Heart right ventricle (tissue), 16 donors: ENCODE results near the gene NIN. TPM values are rescaled to one million over a fixed set of nuclear protein-coding genes. Genes with fewer than 3 reads are reported as not detected.

ENCODE experiments used
- ATAC-seq, 8 donors: fragments of 200-7000 bp; cut with Tn5 transposase; one replicate each; pipeline ENCODE4 v1.9.1; 2020; ENCODE audit warnings: mild to moderate bottlenecking in 8 of 8, moderate library complexity in 8 of 8, moderate number of reproducible peaks in 1 of 8
- DNase-seq, 2 donors: peaks; one replicate each; pipeline ENCODE4 v3.0.0-alpha.2; 2020
- H3K27ac ChIP-seq, 10 donors: fragments of 200-600 bp; sonication (generic) in 2 of 10; one replicate each; pipeline versions ENCODE4 v1.5.0 to v1.8.0; 2020 to 2022; ENCODE audit warnings: mild to moderate bottlenecking in 3 of 10
- H3K27me3 ChIP-seq, 7 donors: fragments of 200-600 bp; one replicate each; pipeline ENCODE4 v1.8.0; 2021 to 2022; ENCODE audit warnings: mild to moderate bottlenecking in 2 of 7
- H3K36me3 ChIP-seq, 9 donors: fragments of 200-600 bp; sonication (generic) in 1 of 9; one replicate each; pipeline versions ENCODE4 v1.5.0 to v1.8.0; 2020 to 2022; ENCODE audit warnings: mild to moderate bottlenecking in 2 of 9
- H3K4me1 ChIP-seq, 9 donors: fragments of 200-600 bp; sonication (generic) in 1 of 9; one replicate each; pipeline versions ENCODE4 v1.5.0 to v1.8.0; 2020 to 2022; ENCODE audit warnings: mild to moderate bottlenecking in 4 of 9
- H3K4me3 ChIP-seq, 10 donors: fragments of 200-600 bp; sonication (generic) in 2 of 10; one replicate each; pipeline versions ENCODE4 v1.5.0 to v1.8.0; 2020 to 2022; ENCODE audit warnings: mild to moderate bottlenecking in 7 of 10, moderate library complexity in 2 of 10
- H3K9me3 ChIP-seq, 11 donors: fragments of 200-600 bp in 10 of 11; sonication (generic) in 2 of 11; one replicate each; pipeline versions ENCODE4 v1.5.0 to v1.8.0; 2013 to 2022; ENCODE audit warnings: mild to moderate bottlenecking in 2 of 11, control low read depth in 1 of 11, moderate library complexity in 1 of 11
- CTCF ChIP-seq, 9 donors: fragments of 200-600 bp; sonication (generic) in 2 of 9; IDR thresholded peaks; one replicate each; pipeline versions ENCODE4 v1.5.0 to v1.8.0; 2021 to 2022; ENCODE audit warnings: antibody characterized with exemption in 9 of 9, mild to moderate bottlenecking in 5 of 9, moderate library complexity in 1 of 9
- WGBS, 2 donors: extraction: QIAGEN DNeasy Blood & Tissue Kit; methylation state at CpG; one replicate each; pipeline ENCODE4 v1.1.7; 2013; ENCODE audit warnings: inconsistent platforms in 1 of 2; 5-methylcytosine and 5-hydroxymethylcytosine counted together
- intact Hi-C, 10 donors: fragments of 100-400 bp; cut with DNase I; formaldehyde crosslinking; loops; one replicate each; pipeline versions ENCODE4 v1.11.1 to v1.14.2; 2022
- polyA plus RNA-seq, 2 donors: library from polyadenylated mRNA; stranded (reverse); fragments of 200-250 nt; gene quantifications; one replicate each; pipeline ENCODE4 v1.2.3, GENCODE V29; 2013
- total RNA-seq, 10 donors: library from RNA; stranded (reverse); fragmentation: NEBNext Ultra II Directional in 3 of 10; extraction: Animal tissue kit (Norgen Biotek cat#: 25700) in 3 of 10; gene quantifications; one replicate each; pipeline versions ENCODE4 v1.2.1 to v1.2.4, GENCODE V29; 2021 to 2023
- donor health status: Arrhythmogenic right ventricular cardiomyopathy.
- donor health status: ischemic (EF 13 %, LVEDD 7.1; RV severe dilation, severe dysfunction).
- donor health status: healthy with polysubstance abuse.
- donor health status: DM: no; HTN: yes; CAD: no.
- donor health status: DM: no; HTN: no; CAD: no.
- donor health status: ischemic (EF 25% LVEDD 6.9; RV normal size, moderate dysfunction).
- donor health status: ischemic (EF 25% LVEDD 5.7; RV mildly dilated, moderate dysfunction).
- donor health status: healthy.
- donor health status: DM: yes; HTN: yes; CAD: no.
- donor health status: Ischemic cardiomyopathy.
- donor health status: ischemic (EF 35%, LVEDD 5.7; RV mildly dilated, moderate dysfunction).
- donor health status: nonischemic (EF 11% LVEDD 7.7; RV severe dilation, severe dysfunction).
- donor health status: DM: yes; HTN: yes; CAD: no.
- donor health status: PGD.
- donor health status: ischemic (EF 29% LVEDD 5.4; RV normal size, mild dysfunction).
- donor health status: nonischemic (EF 23%, LVEDD 6.1; RV moderate dilation, normal function).

Gene NIN
- total and polyA plus RNA-seq, 12 donors, result 4.0 to 38.7 (median 25.1) TPM

GRCh38 chr14:50823051-50823761, 7.8 kb downstream of the NIN start:
- TF ChIP-seq CTCF (IDR thresholded peaks at IDR 0.05), result no peak
- Histone ChIP-seq H3K9me3 (no peaks in the 10 kb centered on the region), H3K27ac (peak overlapping the region in 7 of 10 donors; percentile 4 to 79 (median 31)), H3K4me1 (peaks cover 0 to 72% (median 23%) of the 10 kb centered on the region in 9 donors), H3K36me3 (peaks cover 0 to 21% (median 0%) of the 10 kb centered on the region in 9 donors), H3K27me3 (no peaks in the 10 kb centered on the region), H3K4me3 (peak overlapping the region in 4 of 10 donors; percentile 3 to 20 (median 10))
- intact Hi-C loops, result no loop called here
- DNase-seq (no peak), ATAC-seq (peak in 6 of 8 donors; percentile 27 to 58 (median 49))
- WGBS, 2 donors, result 57 to 58% methylated on average over 11 of the region's 11 CpGs

GRCh38 chr14:50822501-50823042, 8.4 kb downstream of the NIN start:
- no peak for DNase-seq
- Histone ChIP-seq H3K4me1 (peaks cover 0 to 66% (median 23%) of the 10 kb centered on the region in 9 donors), H3K27ac (peak overlapping the region in 4 of 10 donors; percentile 19 to 79 (median 46)), H3K9me3 (no peaks in the 10 kb centered on the region), H3K27me3 (no peaks in the 10 kb centered on the region), H3K4me3 (no peak overlapping the region), H3K36me3 (peaks cover 0 to 21% (median 0%) of the 10 kb centered on the region in 9 donors)
- WGBS, 2 donors, result 80 to 81% methylated on average over 11 of the region's 11 CpGs
- intact Hi-C loops, result no loop called here
- ATAC-seq, result peak in 2 of 8 donors; percentile 10 to 31
- no peak for TF ChIP-seq CTCF (IDR thresholded peaks at IDR 0.05)

- TF ChIP-seq CTCF (IDR thresholded peaks at IDR 0.05), result no peak
- Histone ChIP-seq H3K27me3 (no peaks in the 10 kb centered on the region), H3K36me3 (peaks cover 0 to 20% (median 0%) of the 10 kb centered on the region in 9 donors), H3K27ac (peak overlapping the region in 1 of 10 donors; percentile 79), H3K9me3 (no peaks in the 10 kb centered on the region), H3K4me1 (peaks cover 0 to 70% (median 19%) of the 10 kb centered on the region in 9 donors), H3K4me3 (no peak overlapping the region)
- DNase-seq (peak in 1 of 2 donors; percentile 36), ATAC-seq (peak; percentile 17 to 62 (median 40))
- intact Hi-C loops, result no loop called here
- 70 to 76% methylated on average over 13 of the region's 13 CpGs for WGBS, 2 donors
These were observed 9.2 kb downstream of the NIN start for GRCh38 chr14:50821510-50822464.
